Panc1 (cell line): Measurements from ENCODE around the gene ITIH6. TPM values are rescaled to one million over a fixed set of nuclear protein-coding genes. Genes with fewer than 3 reads are reported as not detected.
"Not testable (repeated sequence)": the region's sequence is repeated elsewhere in the genome, so short reads cannot be mapped to it uniquely, and the experiment has no call there.

Experiments used
- ATAC-seq: fragments of 200-7000 bp; cut with Tn5 transposase; 2 replicates; pipeline ENCODE4 v1.9.1; 2020; ENCODE audit warnings: mild to moderate bottlenecking, moderate library complexity
- BruUV-seq: library from RNA; stranded (reverse); fragments of 400-500 nt; replicated peaks from 2 replicates; lab custom pipeline; 2021; lab: Mats Ljungman, UMichigan
- CTCF ChIA-PET: fragments of 300-600 bp; sonication (Branson Sonifier 250); formaldehyde crosslinking; loops from one replicate; lab custom pipeline; 2022; ENCODE audit warnings: antibody characterized with exemption; lab: Charles Lee
- POLR2A ChIA-PET: fragments of 300-600 bp; sonication (Branson Sonifier 250); formaldehyde crosslinking; loops from one replicate; lab custom pipeline; 2022; ENCODE audit warnings: antibody characterized with exemption; lab: Charles Lee
- DNase-seq: peaks from one replicate; pipeline ENCODE4 v3.0.0-alpha.2; 2010; ENCODE audit warnings: low read depth, low spot score
- H3K27ac ChIP-seq: 2 replicates; pipeline ENCODE4 v1.5.1; 2011; ENCODE audit warnings: mild to moderate bottlenecking, low read length, inconsistent platforms
- H3K27me3 ChIP-seq: fragments of 200-500 bp; sonication (Bioruptor generic); 2 replicates; pipeline ENCODE4 v1.6.0; 2014; ENCODE audit warnings: low read length, inconsistent platforms; ENCODE audit not compliant: control insufficient read depth, insufficient read depth
- H3K36me3 ChIP-seq: fragments of 200-500 bp; sonication (Bioruptor generic); 2 replicates; pipeline ENCODE4 v1.5.1; 2014; ENCODE audit warnings: inconsistent platforms, mild to moderate bottlenecking, low read length, moderate library complexity; ENCODE audit not compliant: control insufficient read depth, insufficient read depth
- H3K4me1 ChIP-seq: 2 replicates; pipeline ENCODE4 v1.5.1; 2011; ENCODE audit warnings: inconsistent platforms, mild to moderate bottlenecking, low read length, moderate library complexity; ENCODE audit not compliant: control insufficient read depth, insufficient read depth
- H3K4me3 ChIP-seq, 2 experiments: 2 replicates each; pipeline ENCODE4 v1.5.1; 2011 to 2012; ENCODE audit warnings: low read depth in 2 of 2, low read length in 2 of 2, mild to moderate bottlenecking in 2 of 2, inconsistent platforms in 1 of 2, moderate library complexity in 1 of 2
- H3K9me3 ChIP-seq: fragments of 200-500 bp; sonication (Bioruptor generic); 2 replicates; pipeline ENCODE4 v1.5.1; 2014; ENCODE audit warnings: low read depth, mild to moderate bottlenecking, inconsistent platforms, low read length, moderate library complexity; ENCODE audit not compliant: control insufficient read depth, insufficient read depth
- CTCF ChIP-seq: fragments of 450-650 bp; IDR thresholded peaks from 2 replicates; pipeline ENCODE4 v1.5.1; 2017; ENCODE audit warnings: mild to moderate bottlenecking
- POLR2AphosphoS5 ChIP-seq: IDR thresholded peaks from 2 replicates; pipeline ENCODE4 v1.6.1; 2012; ENCODE audit warnings: mild to moderate bottlenecking, low read depth, low read length, moderate library complexity
- REST ChIP-seq, 2 experiments: IDR thresholded peaks; 2 replicates each; pipeline ENCODE4 v1.6.1; 2011 to 2012; ENCODE audit warnings: low read depth in 2 of 2, control low read depth in 1 of 2, low read length in 1 of 2, mild to moderate bottlenecking in 1 of 2, moderate library complexity in 1 of 2; ENCODE audit not compliant: insufficient read depth in 1 of 2
- SIN3A ChIP-seq: IDR thresholded peaks from 2 replicates; pipeline ENCODE4 v1.6.1; 2012; ENCODE audit warnings: low read depth, mild to moderate bottlenecking, low read length, moderate library complexity, borderline replicate concordance; ENCODE audit not compliant: insufficient read depth
- TCF7L2 ChIP-seq: IDR thresholded peaks from 2 replicates; pipeline ENCODE4 v1.6.1; 2011; ENCODE audit warnings: mild to moderate bottlenecking, low read depth, low read length, inconsistent platforms
- in situ Hi-C: cut with HindIII; loops from 2 replicates; pipeline ENCODE4 v1.10.0; 2016; ENCODE audit warnings: low sequenced_read_pairs, low pct_unique_long_range_greater_than_20kb
- intact Hi-C: fragments of 100-400 bp; cut with micrococcal nuclease; formaldehyde crosslinking; loops from one replicate; pipeline ENCODE4 v1.10.0; 2022; ENCODE audit not compliant: unreplicated experiment
- total RNA-seq: library from RNA; stranded (reverse); gene quantifications from one replicate; pipeline ENCODE4 v1.2.1, GENCODE V29; 2021; ENCODE audit not compliant: unreplicated experiment

ITIH6 gene
- total RNA-seq, 1 experiment from 2014 or later, result not detected

DNA sequence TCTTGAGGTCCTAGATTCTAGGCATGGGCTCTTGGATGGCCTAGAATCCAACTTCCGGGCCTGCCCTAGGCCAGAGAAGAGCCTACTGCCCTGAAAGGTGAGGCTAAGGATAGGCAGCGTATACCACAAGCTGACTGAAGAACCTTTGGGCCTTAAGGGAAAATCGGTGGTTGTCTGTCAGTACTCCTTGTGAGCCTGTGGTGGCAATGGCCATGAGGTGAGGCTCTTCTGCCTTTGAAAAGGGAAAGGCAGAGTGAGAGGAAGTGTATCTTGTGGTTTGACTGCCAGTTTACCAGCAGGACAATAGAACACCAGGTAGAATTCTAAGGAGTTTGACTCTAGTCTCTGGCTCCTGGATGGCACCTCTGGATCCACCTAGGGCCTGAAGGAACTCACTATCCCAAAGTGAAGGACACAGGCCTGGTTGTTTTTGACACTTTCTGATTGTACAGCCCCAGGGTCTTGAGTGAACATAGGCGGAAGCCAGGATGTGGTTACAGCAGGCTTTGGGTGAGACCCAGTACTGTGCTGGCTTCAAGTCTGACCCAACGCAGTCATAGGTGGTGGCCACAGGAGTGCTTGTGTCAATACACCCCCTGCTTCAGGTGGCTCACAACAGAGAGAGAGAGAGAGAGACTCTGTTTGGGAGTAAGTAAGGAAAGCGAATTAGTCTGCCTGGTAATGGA, 20.9 kb downstream of the ITIH6 start:
- ATAC-seq, result no peak
- H3K27ac ChIP-seq, result no peak overlapping the region
- H3K27me3 ChIP-seq, result no peaks in the 10 kb centered on the region
- ChIA-PET CTCF (no interaction called here), POLR2A (no interaction called here)
- DNase-seq, result no peak
- intact Hi-C loops, result no loop called here
- in situ Hi-C loops, result no loop called here
- no peak overlapping the region for H3K4me3 ChIP-seq
- TF ChIP-seq REST (IDR thresholded peaks at IDR 0.05; ENCODE audit: insufficient read depth in 1 of 2, low read depth in 2 of 2, low read length in 1 of 2) (no peak), POLR2AphosphoS5 (no peak), TCF7L2 (no peak), SIN3A (no peak), CTCF (no peak)
- no peaks in the 10 kb centered on the region for H3K9me3 ChIP-seq
- no TSS peak for BruUV-seq
- no peaks in the 10 kb centered on the region for H3K4me1 ChIP-seq
- H3K36me3 ChIP-seq, result no peaks in the 10 kb centered on the region

DNA sequence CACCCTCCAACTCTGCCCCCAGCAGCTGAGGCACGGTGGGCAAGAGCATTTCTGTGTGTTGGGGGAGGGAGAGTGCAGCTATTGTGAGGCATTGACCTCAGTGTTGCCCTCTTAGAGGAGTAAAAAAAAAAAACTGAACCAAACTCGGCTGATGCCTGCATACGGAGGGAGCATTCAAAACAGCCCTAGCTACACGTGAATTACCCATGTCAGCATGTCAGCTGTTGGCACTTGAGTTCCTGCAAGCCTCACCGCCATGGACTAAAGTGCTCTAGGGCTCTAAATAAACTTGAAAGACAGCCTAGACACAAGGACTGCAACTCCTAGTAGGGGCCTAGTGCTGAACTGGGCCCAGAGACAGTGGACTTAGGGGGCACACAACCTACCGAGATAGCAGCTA, 22.0 kb downstream of the ITIH6 start:
- Histone ChIP-seq H3K27me3 (no peaks in the 10 kb centered on the region), H3K9me3 (no peaks in the 10 kb centered on the region), H3K36me3 (no peaks in the 10 kb centered on the region), H3K4me3 (no peak overlapping the region), H3K4me1 (no peaks in the 10 kb centered on the region), H3K27ac (no peak overlapping the region)
- intact Hi-C loops (no loop called here), in situ Hi-C loops (no loop called here)
- no peak for TF ChIP-seq SIN3A
- no peak for TF ChIP-seq CTCF
- no peak for TF ChIP-seq POLR2AphosphoS5
- no peak for TF ChIP-seq REST (IDR thresholded peaks at IDR 0.05; ENCODE audit: insufficient read depth in 1 of 2, low read depth in 2 of 2, low read length in 1 of 2)
- no peak for TF ChIP-seq TCF7L2
- POLR2A ChIA-PET, result no interaction called here
- BruUV-seq, result no TSS peak
- ATAC-seq (no peak), DNase-seq (no peak)
- CTCF ChIA-PET, result no interaction called here

DNA sequence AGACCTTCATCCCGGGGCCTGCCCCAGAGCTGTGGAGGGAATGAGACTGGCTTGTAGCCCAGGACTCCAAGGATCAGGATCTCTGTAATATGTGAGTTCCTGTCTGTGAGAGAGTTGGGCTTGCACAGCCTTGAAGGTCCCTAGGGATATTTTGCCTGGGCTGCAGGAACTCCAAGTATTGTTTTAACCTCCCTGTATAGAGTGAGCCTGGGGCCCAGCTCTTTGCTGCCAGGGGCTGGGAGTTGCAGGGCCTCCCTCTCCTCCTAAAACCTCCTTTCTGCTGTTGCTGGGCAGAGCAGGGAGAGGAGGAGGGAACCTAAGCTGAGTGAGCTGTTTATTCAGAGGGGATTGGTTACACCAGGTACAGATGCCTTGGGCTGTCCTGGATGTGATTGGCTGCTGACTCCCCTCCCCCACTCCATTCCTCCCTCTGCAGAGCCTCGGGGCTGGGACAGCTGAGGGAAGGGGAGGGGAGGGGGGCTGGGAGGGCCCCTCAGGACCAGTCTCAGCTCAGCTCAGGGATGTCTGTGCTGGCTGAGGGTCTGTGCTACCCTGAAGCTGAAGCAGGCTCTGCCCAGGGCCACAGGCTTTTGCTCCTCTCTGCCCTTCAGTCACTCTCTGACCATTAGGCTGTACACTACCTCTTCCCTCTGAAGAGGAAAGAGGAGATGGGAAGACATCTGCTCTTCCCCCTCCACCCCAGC, 23.5 kb downstream of the ITIH6 start:
- H3K4me1 ChIP-seq, H3K27ac ChIP-seq, H3K4me3 ChIP-seq, H3K9me3 ChIP-seq, DNase-seq, H3K36me3 ChIP-seq, in situ Hi-C loops, ATAC-seq, H3K27me3 ChIP-seq, CTCF ChIA-PET, POLR2A ChIA-PET, BruUV-seq, intact Hi-C loops: not testable (repeated sequence)
